IMR-90 (cell line): ENCODE results near the gene PRSS53. TPM values are rescaled to one million over a fixed set of nuclear protein-coding genes. Genes with fewer than 3 reads are reported as not detected.

Experiments
- ATAC-seq: fragments of 200-7000 bp; cut with Tn5 transposase; 2 replicates; pipeline ENCODE4 v1.9.1; 2020; ENCODE audit warnings: low read depth, mild to moderate bottlenecking, moderate library complexity
- BruUV-seq: library from RNA; stranded (reverse); fragments of 400-500 nt; replicated peaks from 2 replicates; lab custom pipeline; 2021; lab: Mats Ljungman, UMichigan
- CTCF ChIA-PET: fragments of 300-600 bp; formaldehyde crosslinking; extraction: SDS; loops from one replicate; lab custom pipeline; 2021; ENCODE audit warnings: antibody characterized with exemption; lab: Yijun Ruan, JAX
- POLR2A ChIA-PET: fragments of 300-600 bp; sonication (Branson Sonifier 250); formaldehyde crosslinking; loops from one replicate; lab custom pipeline; 2022; ENCODE audit warnings: antibody characterized with exemption; ENCODE audit not compliant: unreplicated experiment; lab: Charles Lee
- DNase-seq: peaks from one replicate; pipeline ENCODE4 v3.0.0; 2013
- H2AFZ ChIP-seq: replicated peaks from 2 replicates; pipeline ENCODE3; 2013; ENCODE audit warnings: low read length, mild to moderate bottlenecking; ENCODE audit not compliant: poor library complexity
- H2AK5ac ChIP-seq: 2 replicates; pipeline ENCODE4 v1.6.1; 2013; ENCODE audit warnings: low read depth, low read length, inconsistent platforms
- H2AK9ac ChIP-seq: replicated peaks from 2 replicates; pipeline ENCODE3; 2013; ENCODE audit warnings: mild to moderate bottlenecking, low read depth, low read length, moderate library complexity; ENCODE audit not compliant: poor library complexity
- H2BK120ac ChIP-seq: 2 replicates; pipeline ENCODE4 v1.6.1; 2013; ENCODE audit warnings: low read depth, low read length, inconsistent platforms
- H2BK15ac ChIP-seq: 3 replicates; pipeline ENCODE4 v1.6.1; 2013; ENCODE audit warnings: low read depth, low read length, inconsistent platforms
- H2BK20ac ChIP-seq: 2 replicates; pipeline ENCODE4 v1.6.1; 2013; ENCODE audit warnings: low read depth, mild to moderate bottlenecking, inconsistent platforms, low read length, moderate library complexity
- H2BK5ac ChIP-seq: 2 replicates; pipeline ENCODE4 v1.6.1; 2013; ENCODE audit warnings: mild to moderate bottlenecking, low read depth, low read length, inconsistent platforms; ENCODE audit not compliant: poor library complexity, severe bottlenecking
- H3K14ac ChIP-seq: replicated peaks from 2 replicates; pipeline ENCODE4 v1.6.1; 2013; ENCODE audit warnings: low read depth, low read length, inconsistent platforms
- H3K18ac ChIP-seq: 2 replicates; pipeline ENCODE4 v1.6.1; 2013; ENCODE audit warnings: low read depth, low read length, control low read depth
- H3K23ac ChIP-seq: 2 replicates; pipeline ENCODE4 v1.6.1; 2013; ENCODE audit warnings: low read depth, low read length, inconsistent platforms
- H3K27ac ChIP-seq: 2 replicates; pipeline ENCODE4 v1.5.1; 2013; ENCODE audit warnings: mild to moderate bottlenecking, control low read depth, low read length; ENCODE audit not compliant: insufficient read depth
- H3K27me3 ChIP-seq: 2 replicates; pipeline ENCODE4 v1.6.1; 2013; ENCODE audit warnings: low read length; ENCODE audit not compliant: control insufficient read depth, insufficient read depth
- H3K36me3 ChIP-seq: 2 replicates; pipeline ENCODE4 v1.6.1; 2013; ENCODE audit warnings: low read length, mixed read lengths; ENCODE audit not compliant: control insufficient read depth, insufficient read depth
- H3K4ac ChIP-seq: 2 replicates; pipeline ENCODE4 v1.6.1; 2013; ENCODE audit warnings: low read depth, low read length, inconsistent platforms
- H3K4me1 ChIP-seq: 2 replicates; pipeline ENCODE4 v1.6.1; 2013; ENCODE audit warnings: low read length, mixed read lengths; ENCODE audit not compliant: control insufficient read depth, insufficient read depth
- H3K4me2 ChIP-seq: 2 replicates; pipeline ENCODE4 v1.6.1; 2013; ENCODE audit warnings: low read depth, mild to moderate bottlenecking, control low read depth, low read length, moderate library complexity
- H3K4me3 ChIP-seq: 2 replicates; pipeline ENCODE4 v1.5.1; 2013; ENCODE audit warnings: low read depth, mild to moderate bottlenecking, control low read depth, low read length, moderate library complexity; ENCODE audit not compliant: insufficient read depth
- H3K56ac ChIP-seq: 2 replicates; pipeline ENCODE4 v1.6.1; 2013; ENCODE audit warnings: low read length, inconsistent platforms; ENCODE audit not compliant: insufficient read depth; ENCODE audit errors: extremely low read depth
- H3K79me1 ChIP-seq, 2 experiments: 2 replicates each; pipeline ENCODE4 v1.6.1; 2013; ENCODE audit warnings: low read length in 2 of 2, inconsistent platforms in 1 of 2, low read depth in 1 of 2
- H3K9ac ChIP-seq: 2 replicates; pipeline ENCODE4 v1.6.1; 2013; ENCODE audit warnings: low read depth, low read length, control low read depth
- H3K9me1 ChIP-seq: 2 replicates; pipeline ENCODE4 v1.6.1; 2013; ENCODE audit warnings: low read length, inconsistent platforms; ENCODE audit not compliant: insufficient read depth
- H3K9me3 ChIP-seq: 2 replicates; pipeline ENCODE4 v1.6.1; 2013; ENCODE audit warnings: low read length; ENCODE audit not compliant: control insufficient read depth, insufficient read depth
- H4K20me1 ChIP-seq: 2 replicates; pipeline ENCODE4 v1.6.1; 2013; ENCODE audit warnings: low read length, inconsistent platforms; ENCODE audit not compliant: insufficient read depth
- H4K5ac ChIP-seq: 2 replicates; pipeline ENCODE4 v1.6.1; 2013; ENCODE audit warnings: mild to moderate bottlenecking, low read depth, low read length, control low read depth
- H4K8ac ChIP-seq, 2 experiments: 2 replicates each; pipeline ENCODE4 v1.6.1; 2013; ENCODE audit warnings: low read depth in 2 of 2, low read length in 2 of 2, control low read depth in 1 of 2, inconsistent platforms in 1 of 2
- H4K91ac ChIP-seq: 2 replicates; pipeline ENCODE4 v1.6.1; 2013; ENCODE audit warnings: low read depth, low read length, inconsistent platforms; ENCODE audit not compliant: insufficient read depth
- BHLHE40 ChIP-seq: fragments of 150-350 bp; IDR thresholded peaks from 2 replicates; pipeline ENCODE4 v1.6.1; 2016; ENCODE audit warnings: mild to moderate bottlenecking, low read depth, low read length
- MAZ ChIP-seq: IDR thresholded peaks from 2 replicates; pipeline ENCODE4 v1.6.1; 2012; ENCODE audit warnings: low read depth, mild to moderate bottlenecking, low read length, improper control_type of control experiment, moderate library complexity, borderline replicate concordance
- NFE2L2 ChIP-seq: fragments of 150-350 bp; IDR thresholded peaks from 2 replicates; pipeline ENCODE4 v1.6.1; 2016; ENCODE audit warnings: low read depth, mild to moderate bottlenecking, low read length
- POLR2A ChIP-seq: IDR thresholded peaks from 2 replicates; pipeline ENCODE4 v1.6.1; 2012; ENCODE audit warnings: mild to moderate bottlenecking, low read depth, low read length
- WGBS, 2 experiments: methylation state at CpG; one replicate each; pipeline versions ENCODE4 v1.1.5 to v1.1.7; 2013; ENCODE audit warnings: missing lambda C conversion rate in 2 of 2; ENCODE audit not compliant: insufficient read length in 1 of 2; ENCODE audit errors: extremely low coverage in 2 of 2; 5-methylcytosine and 5-hydroxymethylcytosine counted together
- dilution Hi-C: fragments of 300-500 bp; cut with HindIII; formaldehyde crosslinking; loops from one replicate; pipeline ENCODE4 v1.14.3; 2018; ENCODE audit warnings: low sequenced_read_pairs; ENCODE audit not compliant: unreplicated experiment
- in situ Hi-C: fragments of 300-500 bp; cut with MboI; formaldehyde crosslinking; loops from 3 replicates; pipeline ENCODE4 v1.14.3; 2019; ENCODE audit warnings: low sequenced_read_pairs, inconsistent platforms, mixed read lengths
- intact Hi-C: fragments of 100-400 bp; cut with micrococcal nuclease; formaldehyde crosslinking; loops from 2 replicates; pipeline ENCODE4 v1.10.0; 2022
- polyA plus RNA-seq, 3 experiments: library from polyadenylated mRNA; depleted of rRNA; stranded (reverse); fragments of >200 nt; gene quantifications; 2 replicates each; pipeline ENCODE4 v1.2.3, GENCODE V29; 2012; ENCODE audit warnings: low replicate concordance in 1 of 3
- total RNA-seq: library from RNA; depleted of rRNA; stranded (reverse); fragments of >200 nt; gene quantifications from 2 replicates; pipeline ENCODE4 v1.2.3, GENCODE V29; 2012

PRSS53 gene
- total and polyA plus RNA-seq, 2 of the 4 experiments (the other 2 are of a cell fraction), result 0.72 to 5.9 TPM

- BruUV-seq, result no TSS peak
Measured at GRCh38 chr16:31073142-31073969, 15.4 kb downstream of the PRSS53 start.

More at GRCh38 chr16:31073142-31073969, 15.4 kb downstream of the PRSS53 start:
- Histone ChIP-seq H3K4me1 (peaks cover 6% of the 10 kb centered on the region), H2AFZ (peak overlapping the region; percentile 91), H3K56ac (peak overlapping the region; percentile 94), H2AK5ac (peak overlapping the region; percentile 96), H3K9me1 (0 out of 2 replicates have a peak, but pooled peaks cover 6% of the 10 kb centered on the region), H4K91ac (peak overlapping the region; percentile 93), H3K36me3 (peaks cover 22% of the 10 kb centered on the region), H3K79me1 (peaks cover 9 to 55% of the 10 kb centered on the region in 2 experiments), H3K18ac (peak overlapping the region; percentile 77), H4K8ac (peak overlapping the region; percentile 83 to 98), H2BK120ac (peak overlapping the region; percentile 89), H3K9ac (peak overlapping the region; percentile 96), H2BK20ac (peak overlapping the region; percentile 27; the same call in 1 of the 2 replicates), H3K14ac (peak overlapping the region; percentile 98), H3K9me3 (no peaks in the 10 kb centered on the region), H3K4me3 (peak overlapping the region; percentile 81), H3K4me2 (peak overlapping the region; percentile 88), H2BK15ac (peak overlapping the region; percentile 59; the same call in 1 of the 3 replicates), H3K27me3 (no peaks in the 10 kb centered on the region), H2BK5ac (peak overlapping the region; percentile 88), H3K4ac (peak overlapping the region; percentile 100), H4K20me1 (no peaks in the 10 kb centered on the region; the same call in 1 of the 2 replicates), H3K23ac (peak overlapping the region; percentile 93), H3K27ac (peak overlapping the region; percentile 90), H4K5ac (peak overlapping the region; percentile 95), H2AK9ac (peak overlapping the region; percentile 98)
- ChIA-PET POLR2A (interaction anchor here (0.5 to 1.9 kb wide), 4 partner anchors 13 to 797 kb away, joined by 3 to 6 read pairs (median 4); no protein-coding TSS in a partner anchor), CTCF (no interaction called here)
- intact Hi-C loops, result loop anchor here (1.0 to 10.0 kb wide), 3 partner anchors 40 to 119 kb away; partner anchors contain the start of genes SETD1A and STX4
- in situ Hi-C loops, result loop anchor here (10.0 kb wide), 1 partner anchor 391 kb away; no protein-coding TSS in a partner anchor
- DNase-seq (peak; percentile 88), ATAC-seq (peak; percentile 78)
- TF ChIP-seq MAZ (peak; percentile 98), BHLHE40 (0 out of 2 replicates have a peak, but pooled peaks have one; percentile 9), POLR2A (peak; percentile 54; the same call in 1 of the 2 replicates), NFE2L2 (no peak)
- dilution Hi-C loops, result no loop called here
- 1% methylated on average over 59 of the region's 83 CpGs; no CpG with 5 or more reads in 1 of the 2 experiments for WGBS, 2 experiments
